Activated CD8-positive, alpha-beta memory T cell treated with anti-CD3 and anti-CD28 coated beads for 24 hours (primary cell): ENCODE measurements around the gene SGO2.
"Not testable (repeated sequence)": the region's sequence is repeated elsewhere in the genome, so short reads cannot be mapped to it uniquely, and the experiment has no call there.

ENCODE experiments used
- DNase-seq: peaks from one replicate; pipeline ENCODE4 v3.0.0-alpha.2; 2020

SGO2 gene

DNA sequence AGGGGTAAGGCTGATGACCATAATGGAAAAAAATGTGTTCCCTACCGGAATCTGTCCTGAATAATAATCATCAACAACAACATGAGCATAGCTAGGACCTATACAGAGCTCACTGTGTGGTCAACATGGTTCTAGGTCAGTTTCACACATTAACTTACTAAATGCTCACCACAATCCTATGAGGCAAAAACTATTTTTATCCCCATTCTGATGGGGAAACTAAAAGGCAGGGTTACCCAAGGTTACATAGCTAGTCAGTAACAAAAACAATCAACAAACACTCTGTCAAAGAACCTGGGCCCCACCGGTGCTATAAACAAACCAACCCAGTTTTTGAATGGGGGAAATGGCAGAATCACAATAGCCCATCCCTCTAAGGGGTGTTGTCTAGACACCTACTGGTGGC lies 100.0 kb downstream of the SGO2 start:
- DNase-seq, result no peak

DNA sequence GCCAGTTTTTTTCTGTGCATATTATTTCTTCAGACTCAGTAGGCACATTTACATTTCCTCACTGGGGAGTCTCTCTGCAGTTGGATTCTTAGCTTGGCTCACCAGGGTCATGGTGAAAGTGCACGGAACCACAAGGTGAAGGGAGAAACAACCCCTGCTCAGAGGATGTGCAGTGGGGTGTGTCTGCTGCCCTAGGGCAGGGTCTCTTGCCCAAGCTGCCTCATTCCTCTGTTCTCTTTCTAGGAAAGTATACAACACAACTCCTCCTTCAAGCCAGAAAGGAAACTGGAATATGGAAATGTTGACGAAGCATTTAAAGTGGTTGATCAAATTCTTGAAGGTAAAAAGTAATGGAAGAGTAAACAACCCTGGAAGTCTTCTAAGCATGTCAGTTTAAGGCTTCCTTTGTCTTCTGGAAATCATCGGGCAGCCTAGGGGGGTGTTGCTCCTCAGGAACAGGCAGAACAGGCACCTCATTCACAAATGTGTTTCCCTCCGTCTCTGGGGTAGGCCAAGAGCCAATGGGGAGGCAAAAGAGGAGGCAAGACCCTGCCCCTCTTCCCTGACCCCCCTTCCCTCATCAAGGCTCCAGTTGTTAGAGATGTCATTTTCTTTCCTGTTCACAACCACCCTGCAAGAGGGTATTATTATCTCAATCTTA lies 101.2 kb downstream of the SGO2 start:
- no peak for DNase-seq

- DNase-seq, result not testable (repeated sequence)
Observed at GRCh38 chr2:200628461-200628860, 102.5 kb downstream of the SGO2 start.

GRCh38 chr2:200631287-200631686 lies 105.3 kb downstream of the SGO2 start:
- DNase-seq, result no peak
